ENCODE results near the gene RBM47. TPM values are rescaled to one million over a fixed set of nuclear protein-coding genes. Genes with fewer than 3 reads are reported as not detected.

The RBM47 gene
- total and polyA plus RNA-seq, 2 of the 4 experiments (the other 2 are of a cell fraction): 0.44 to 1.1 TPM

GRCh38 chr4:40649321-40649720 is 19.7 kb upstream of the RBM47 start:
- Histone ChIP-seq H3K27ac (ENCODE audit: insufficient read depth, low read length) (no peak overlapping the region), H3K23ac (ENCODE audit: low read depth, low read length) (no peak overlapping the region), H4K8ac (ENCODE audit: low read depth in 2 of 2, low read length in 2 of 2) (no peak overlapping the region), H3K4me2 (ENCODE audit: low read depth, low read length) (no peak overlapping the region), H4K91ac (ENCODE audit: insufficient read depth, low read depth, low read length) (no peak overlapping the region), H3K4me1 (ENCODE audit: control insufficient read depth, insufficient read depth, low read length) (no peaks in the 10 kb centered on the region), H2AK9ac (replicated peaks; ENCODE audit: low read depth, low read length, poor library complexity) (no peak overlapping the region), H3K36me3 (ENCODE audit: control insufficient read depth, insufficient read depth, low read length) (no peaks in the 10 kb centered on the region), H3K9me1 (ENCODE audit: insufficient read depth, low read length) (no peaks in the 10 kb centered on the region), H3K18ac (ENCODE audit: low read depth, low read length) (no peak overlapping the region), H4K20me1 (ENCODE audit: insufficient read depth, low read length) (no peaks in the 10 kb centered on the region), H3K4ac (ENCODE audit: low read depth, low read length) (no peak overlapping the region), H2AFZ (replicated peaks; ENCODE audit: low read length, poor library complexity) (no peak overlapping the region), H3K9me3 (ENCODE audit: control insufficient read depth, insufficient read depth, low read length) (no peaks in the 10 kb centered on the region), H3K79me1 (ENCODE audit: low read depth in 1 of 2, low read length in 2 of 2) (no peaks in the 10 kb centered on the region), H3K14ac (replicated peaks; ENCODE audit: low read depth, low read length) (no peak overlapping the region), H3K56ac (ENCODE audit: extremely low read depth, insufficient read depth, low read length) (no peak overlapping the region), H2BK120ac (ENCODE audit: low read depth, low read length) (no peak overlapping the region), H3K9ac (ENCODE audit: low read depth, low read length) (no peak overlapping the region), H3K4me3 (ENCODE audit: insufficient read depth, low read depth, low read length) (no peak overlapping the region), H2BK5ac (ENCODE audit: low read depth, low read length, poor library complexity, severe bottlenecking) (no peak overlapping the region), H2AK5ac (ENCODE audit: low read depth, low read length) (no peak overlapping the region), H2BK20ac (ENCODE audit: low read depth, low read length) (no peak overlapping the region), H4K5ac (ENCODE audit: low read depth, low read length) (no peak overlapping the region), H3K27me3 (ENCODE audit: control insufficient read depth, insufficient read depth, low read length) (peaks cover 7% of the 10 kb centered on the region), H2BK15ac (ENCODE audit: low read depth, low read length) (no peak overlapping the region)
- ATAC-seq (ENCODE audit: low read depth) (no peak), DNase-seq (no peak)
- intact Hi-C loops (cut with micrococcal nuclease): no loop called here
- WGBS, 2 experiments (ENCODE audit: extremely low coverage in 2 of 2, insufficient read length in 1 of 2): no CpG with 5 or more reads among the region's 6 CpGs
- ChIA-PET POLR2A (ENCODE audit: unreplicated experiment) (no interaction called here), CTCF (no interaction called here)
- TF ChIP-seq MXI1 (IDR thresholded peaks at IDR 0.05; ENCODE audit: borderline replicate concordance, low read depth, low read length) (no peak), NFE2L2 (IDR thresholded peaks at IDR 0.05; ENCODE audit: low read depth, low read length) (no peak), RCOR1 (IDR thresholded peaks at IDR 0.05; ENCODE audit: insufficient replicate concordance, low read length) (no peak), CHD1 (IDR thresholded peaks at IDR 0.05; ENCODE audit: low read depth, low read length) (no peak), CEBPB (IDR thresholded peaks at IDR 0.05; ENCODE audit: low read depth, low read length) (no peak), SMC3 (IDR thresholded peaks at IDR 0.05; ENCODE audit: low read depth, low read length) (no peak)
- in situ Hi-C loops (cut with MboI; ENCODE audit: low sequenced_read_pairs): no loop called here
- BruUV-seq (replicated peaks): no TSS peak
- dilution Hi-C loops (cut with HindIII; ENCODE audit: low sequenced_read_pairs, unreplicated experiment): no loop called here
